ENCODE measurements around the gene JAK2. TPM values are rescaled to one million over a fixed set of nuclear protein-coding genes. Genes with fewer than 3 reads are reported as not detected.

Gene JAK2
- total RNA-seq, 4 donors from 2014 or later = 25.4 to 64.0 (median 36.5) TPM

GRCh38 chr9:4980086-4980727 is 4.9 kb upstream of the JAK2 start:
- 76% methylated on average over 4 of the region's 4 CpGs for WGBS
- TF ChIP-seq POLR2A (IDR thresholded peaks at IDR 0.05) (no peak), POLR2AphosphoS5 (IDR thresholded peaks at IDR 0.05) (no peak), EP300 (IDR thresholded peaks at IDR 0.05) (no peak)
- TF ChIP-seq, protein P1, sequence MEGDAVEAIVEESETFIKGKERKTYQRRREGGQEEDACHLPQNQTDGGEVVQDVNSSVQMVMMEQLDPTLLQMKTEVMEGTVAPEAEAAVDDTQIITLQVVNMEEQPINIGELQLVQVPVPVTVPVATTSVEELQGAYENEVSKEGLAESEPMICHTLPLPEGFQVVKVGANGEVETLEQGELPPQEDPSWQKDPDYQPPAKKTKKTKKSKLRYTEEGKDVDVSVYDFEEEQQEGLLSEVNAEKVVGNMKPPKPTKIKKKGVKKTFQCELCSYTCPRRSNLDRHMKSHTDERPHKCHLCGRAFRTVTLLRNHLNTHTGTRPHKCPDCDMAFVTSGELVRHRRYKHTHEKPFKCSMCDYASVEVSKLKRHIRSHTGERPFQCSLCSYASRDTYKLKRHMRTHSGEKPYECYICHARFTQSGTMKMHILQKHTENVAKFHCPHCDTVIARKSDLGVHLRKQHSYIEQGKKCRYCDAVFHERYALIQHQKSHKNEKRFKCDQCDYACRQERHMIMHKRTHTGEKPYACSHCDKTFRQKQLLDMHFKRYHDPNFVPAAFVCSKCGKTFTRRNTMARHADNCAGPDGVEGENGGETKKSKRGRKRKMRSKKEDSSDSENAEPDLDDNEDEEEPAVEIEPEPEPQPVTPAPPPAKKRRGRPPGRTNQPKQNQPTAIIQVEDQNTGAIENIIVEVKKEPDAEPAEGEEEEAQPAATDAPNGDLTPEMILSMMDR (IDR thresholded peaks at IDR 0.05) = no peak

GRCh38 chr9:4982721-4983482 is 2.2 kb upstream of the JAK2 start:
- DNase-seq (ENCODE audit: low spot score in 2 of 2) = no peak
- Histone ChIP-seq H3K27ac (no peak overlapping the region), H3K4me1 (peaks cover 23% of the 10 kb centered on the region), H3K36me3 (no peaks in the 10 kb centered on the region), H3K4me3 (no peak overlapping the region), H3K9me3 (no peaks in the 10 kb centered on the region), H3K27me3 (no peaks in the 10 kb centered on the region)
- 89% methylated on average over 2 of the region's 2 CpGs for WGBS
- TF ChIP-seq EP300 (IDR thresholded peaks at IDR 0.05) (no peak), POLR2AphosphoS5 (IDR thresholded peaks at IDR 0.05) (no peak), POLR2A (IDR thresholded peaks at IDR 0.05) (no peak)
- TF ChIP-seq, protein P1 (IDR thresholded peaks at IDR 0.05) = no peak

More at GRCh38 chr9:4980086-4980727, 4.9 kb upstream of the JAK2 start:
- Histone ChIP-seq H3K27ac (no peak overlapping the region), H3K9me3 (no peaks in the 10 kb centered on the region), H3K36me3 (no peaks in the 10 kb centered on the region), H3K4me1 (peaks cover 7% of the 10 kb centered on the region), H3K4me3 (no peak overlapping the region), H3K27me3 (no peaks in the 10 kb centered on the region)
- no peak for DNase-seq (ENCODE audit: low spot score in 2 of 2)

DNA sequence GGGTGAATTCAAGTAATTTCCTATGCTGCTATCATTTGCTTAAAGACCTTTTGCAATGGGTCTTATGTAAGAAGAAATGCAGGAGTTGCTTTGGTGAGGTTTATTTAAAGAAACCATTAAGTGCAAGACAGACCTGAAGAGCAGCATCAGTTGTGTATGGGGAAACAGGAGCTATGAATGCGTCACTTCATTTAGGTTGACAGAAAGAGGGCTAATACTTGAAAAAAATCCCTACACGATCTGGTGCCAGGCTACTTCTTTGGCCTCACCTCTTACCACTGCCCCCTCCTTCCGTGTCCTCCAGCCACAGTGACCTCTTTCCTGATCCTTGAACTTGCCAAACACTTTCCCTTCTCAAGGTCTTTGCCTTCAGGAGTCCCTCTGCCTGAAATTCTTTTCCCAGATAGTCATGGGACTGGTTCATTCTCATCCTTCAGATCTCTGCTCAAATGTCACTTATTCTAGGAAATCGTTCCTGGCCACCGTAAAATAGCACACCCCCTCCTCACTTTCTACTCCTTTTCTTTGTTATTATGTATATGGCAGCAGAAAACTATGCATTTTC is 1.4 kb upstream of the JAK2 start:
- no peak for DNase-seq (ENCODE audit: low spot score in 2 of 2)
- peaks cover 31% of the 10 kb centered on the region for H3K4me1 ChIP-seq
- H3K9me3 ChIP-seq = no peaks in the 10 kb centered on the region
- 52% methylated on average over 5 of the region's 5 CpGs for WGBS
- no peaks in the 10 kb centered on the region for H3K27me3 ChIP-seq
- peak overlapping the region; percentile 98 for H3K27ac ChIP-seq
- TF ChIP-seq POLR2A (IDR thresholded peaks at IDR 0.05) (no peak), EP300 (IDR thresholded peaks at IDR 0.05) (no peak), POLR2AphosphoS5 (IDR thresholded peaks at IDR 0.05) (no peak)
- TF ChIP-seq, protein P1 (IDR thresholded peaks at IDR 0.05) = no peak
- peak overlapping the region; percentile 98 for H3K4me3 ChIP-seq
- no peaks in the 10 kb centered on the region for H3K36me3 ChIP-seq

DNA sequence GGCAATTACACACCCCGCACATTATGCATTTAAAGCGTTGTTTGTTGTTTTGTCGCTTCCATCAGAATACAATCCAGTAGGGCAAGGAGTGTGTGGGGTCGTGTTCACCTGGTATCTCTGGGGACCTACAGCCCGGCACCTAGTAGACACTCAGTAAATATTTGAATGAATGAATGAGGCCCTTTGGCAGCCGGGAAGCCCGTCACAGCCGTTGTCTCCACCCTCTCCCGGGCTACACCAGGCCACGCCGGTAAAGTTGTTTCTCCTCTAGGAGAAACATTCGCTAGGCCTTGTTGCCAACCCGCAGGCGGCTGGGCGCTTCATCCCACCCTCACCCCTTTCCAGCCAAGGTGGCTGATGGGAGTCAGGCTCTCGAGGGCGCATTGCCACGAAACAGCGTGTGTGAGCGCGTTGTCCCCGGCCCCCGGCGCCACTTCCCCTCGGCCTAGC is 876 bp upstream of the JAK2 start:
- peak overlapping the region; percentile 98 for H3K27ac ChIP-seq
- H3K9me3 ChIP-seq = no peaks in the 10 kb centered on the region
- H3K27me3 ChIP-seq = no peaks in the 10 kb centered on the region
- 26% methylated on average over 7 of the region's 25 CpGs for WGBS
- no peak for DNase-seq (ENCODE audit: low spot score in 2 of 2)
- H3K4me3 ChIP-seq = peak overlapping the region; percentile 98
- TF ChIP-seq EP300 (IDR thresholded peaks at IDR 0.05) = no peak
- TF ChIP-seq POLR2AphosphoS5 (IDR thresholded peaks at IDR 0.05) = no peak
- TF ChIP-seq, protein P1 (IDR thresholded peaks at IDR 0.05) = no peak
- no peak for TF ChIP-seq POLR2A (IDR thresholded peaks at IDR 0.05)
- no peaks in the 10 kb centered on the region for H3K36me3 ChIP-seq
- H3K4me1 ChIP-seq = peaks cover 35% of the 10 kb centered on the region

Data from suprapubic skin (tissue), 4 donors.